NCI-H82 (cell line): ENCODE measurements around the gene SHMT1.
"Not testable (repeated sequence)": the region's sequence is repeated elsewhere in the genome, so short reads cannot be mapped to it uniquely, and the experiment has no call there.

ENCODE experiments used
- DNase-seq: peaks from one replicate; lab custom pipeline; 2025; lab: John Stamatoyannopoulos, UW

Gene SHMT1

DNA sequence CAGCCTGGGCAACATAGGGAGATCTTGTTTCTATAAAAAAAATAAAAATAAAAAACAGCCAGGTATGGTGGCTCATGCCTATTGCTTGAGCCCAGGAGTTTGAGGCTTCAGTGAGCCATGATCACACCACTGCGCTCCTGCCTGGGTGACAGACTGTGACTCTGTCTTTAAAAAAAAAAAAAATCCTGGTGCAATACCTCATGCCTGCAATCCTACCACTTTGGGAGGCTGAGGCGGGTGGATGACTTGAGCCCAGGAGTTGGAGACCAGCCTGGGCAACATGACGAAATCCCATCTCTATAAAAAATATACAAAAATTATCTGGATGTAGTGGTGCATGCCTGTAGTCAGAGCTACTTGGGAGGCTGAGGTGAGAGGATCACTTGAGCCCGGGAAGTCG lies 15.3 kb upstream of the SHMT1 start:
- DNase-seq, result not testable (repeated sequence)

DNA sequence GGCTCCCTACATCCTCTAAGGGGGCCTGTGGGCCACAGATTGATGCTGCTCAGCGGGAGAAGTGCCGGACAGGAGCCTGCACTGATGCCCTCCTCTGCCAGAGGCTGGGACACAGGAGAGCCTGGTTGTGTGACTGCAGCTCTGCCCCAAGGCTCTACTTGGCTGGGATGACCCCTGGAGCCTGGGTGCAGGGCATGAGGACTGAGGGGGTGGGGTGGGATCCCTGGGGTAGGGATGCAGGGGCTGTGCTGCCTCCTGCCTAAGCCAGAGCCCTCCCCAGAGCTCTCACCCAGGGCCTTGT lies 14.8 kb upstream of the SHMT1 start:
- no peak for DNase-seq

DNA sequence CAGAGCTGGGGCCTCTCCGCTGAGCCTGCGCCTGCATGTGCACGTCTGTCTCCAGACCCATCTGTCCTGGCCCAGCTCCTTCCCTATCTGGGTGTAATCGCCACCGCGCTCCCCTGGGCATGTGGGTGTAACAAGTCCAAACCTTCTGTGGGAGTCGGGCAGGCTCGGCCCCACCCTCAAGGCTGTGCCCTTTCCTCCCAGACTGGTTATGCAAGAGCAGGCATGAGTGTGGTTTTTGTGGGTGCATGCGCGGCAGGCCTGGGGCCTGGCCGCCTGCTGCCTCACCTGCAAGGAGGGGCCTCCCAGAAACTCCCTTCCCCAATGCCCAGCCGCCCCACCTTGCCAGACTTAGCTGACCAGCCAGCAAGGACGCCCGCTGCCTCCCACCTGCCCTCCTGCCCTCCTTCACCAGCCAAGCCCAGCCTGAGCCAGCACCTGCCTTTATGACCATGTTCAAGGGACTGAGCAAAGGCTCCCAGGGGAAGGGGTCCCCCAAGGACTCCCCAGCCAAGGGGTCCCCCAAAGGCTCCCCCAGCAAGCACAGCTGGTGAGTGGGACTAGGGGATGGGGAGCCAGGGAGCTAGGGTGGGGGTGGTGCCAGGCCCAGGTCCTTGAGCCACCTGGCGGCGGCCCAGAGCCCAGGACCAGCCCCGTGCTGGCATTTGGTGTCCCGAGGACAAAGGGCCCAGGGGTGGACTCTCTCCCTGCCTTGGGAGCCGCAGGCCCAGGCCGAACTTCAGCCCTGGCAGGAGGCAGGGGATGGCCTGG lies 14.3 kb upstream of the SHMT1 start, which contains the start of gene EVPLL:
EVPLL (plus strand) TSS at position 342 of the 768 bp plus-strand sequence. CDS start 3,160 bp downstream, outside the sequence.
- peak; percentile 94 for DNase-seq

DNA sequence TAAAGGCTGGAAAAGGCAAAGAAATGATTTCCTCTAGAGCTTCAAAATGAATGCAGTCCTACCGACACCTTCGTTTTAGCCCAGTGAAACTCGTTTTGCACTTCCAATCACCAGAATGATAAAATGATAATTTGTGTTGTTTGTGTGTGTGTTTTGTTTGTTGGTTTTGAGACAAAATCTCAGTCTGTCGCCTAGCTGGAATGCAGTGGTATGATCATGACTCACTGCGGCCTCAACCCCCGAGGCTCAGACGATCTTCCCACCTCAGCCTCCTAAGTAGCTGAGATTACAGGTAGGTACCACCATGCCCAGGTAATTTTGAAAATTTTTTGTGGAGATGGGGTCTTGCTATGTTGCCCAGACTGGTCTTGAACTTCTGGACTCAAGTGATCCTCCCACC lies 10.9 kb upstream of the SHMT1 start:
- no peak for DNase-seq

DNA sequence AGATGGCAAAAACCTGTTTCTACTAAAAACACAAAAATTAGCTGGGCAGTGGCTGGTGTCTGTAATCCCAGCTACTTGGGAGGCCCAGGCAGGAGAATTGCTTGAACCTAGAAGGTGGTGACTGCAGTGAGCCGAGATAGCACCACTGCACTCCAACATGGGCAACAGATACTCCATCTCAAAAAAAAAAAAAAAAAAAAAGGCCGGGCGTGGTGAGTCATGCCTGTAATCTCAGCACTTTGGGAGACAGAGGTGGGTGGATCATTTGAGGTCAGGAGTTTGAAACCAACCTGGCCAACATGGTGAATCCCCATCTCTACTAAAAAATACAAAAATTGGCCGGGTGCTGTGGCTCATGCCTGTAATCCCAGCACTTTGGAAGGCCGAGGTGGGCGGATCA lies 9.8 kb upstream of the SHMT1 start:
- DNase-seq, result not testable (repeated sequence)

DNA sequence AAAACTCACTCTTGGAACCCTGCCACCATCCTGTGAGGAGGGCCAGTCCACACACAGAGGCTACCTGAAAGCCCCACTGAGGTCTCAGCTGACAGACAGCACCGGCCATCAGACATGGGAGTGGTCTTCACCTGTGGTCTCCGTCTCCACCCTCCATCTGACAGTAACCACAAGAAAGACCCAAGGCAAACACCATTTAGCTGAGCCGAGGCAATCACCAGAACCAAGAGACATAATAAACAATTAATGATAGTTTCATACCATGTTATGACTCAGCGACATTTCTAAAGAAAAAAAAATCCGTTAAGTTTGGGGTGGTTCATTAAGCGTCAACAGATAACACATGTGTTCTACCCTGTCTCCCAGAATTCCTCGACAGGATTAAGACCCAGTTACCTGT lies 8.1 kb upstream of the SHMT1 start:
- DNase-seq, result no peak

DNA sequence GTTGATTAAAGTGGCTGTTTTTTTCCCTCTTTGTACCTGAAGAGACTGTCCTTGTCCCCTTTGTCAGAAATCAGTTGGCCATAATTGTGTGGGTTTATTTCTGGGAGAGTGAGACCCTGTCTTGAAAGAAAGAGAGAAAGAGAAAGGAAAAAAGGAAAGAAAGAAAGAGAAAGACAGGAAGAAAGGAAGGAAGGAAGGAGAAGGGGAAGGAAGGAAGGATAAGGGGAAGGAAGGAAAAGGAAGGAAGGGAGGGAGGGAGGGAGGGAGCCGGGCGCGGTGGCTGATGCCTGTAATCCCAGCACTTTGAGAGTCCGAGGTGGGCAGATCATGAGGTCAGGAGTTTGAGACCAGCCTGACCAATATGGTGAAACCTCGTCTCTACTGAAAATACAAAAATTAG lies 7.4 kb upstream of the SHMT1 start:
- no peak for DNase-seq

DNA sequence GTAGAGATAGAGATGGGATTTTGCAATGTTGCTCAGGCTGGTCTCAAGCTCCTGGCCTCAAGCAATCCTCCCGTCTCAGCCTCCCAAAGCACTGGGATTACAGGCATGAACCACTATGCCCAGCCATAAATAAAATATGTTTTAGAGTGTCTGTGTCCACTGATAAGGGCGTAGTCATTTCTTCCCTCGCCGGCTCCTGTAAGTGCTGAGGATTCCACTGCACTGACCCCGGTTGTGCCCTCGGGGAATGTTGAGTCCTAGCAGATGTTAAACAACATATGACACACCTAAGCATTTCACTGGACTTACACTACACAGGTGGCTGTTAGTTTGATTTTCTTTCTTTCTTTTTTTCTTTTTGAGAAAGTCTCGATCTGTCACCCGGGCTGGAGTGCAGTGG lies 5.6 kb upstream of the SHMT1 start:
- no peak for DNase-seq

DNA sequence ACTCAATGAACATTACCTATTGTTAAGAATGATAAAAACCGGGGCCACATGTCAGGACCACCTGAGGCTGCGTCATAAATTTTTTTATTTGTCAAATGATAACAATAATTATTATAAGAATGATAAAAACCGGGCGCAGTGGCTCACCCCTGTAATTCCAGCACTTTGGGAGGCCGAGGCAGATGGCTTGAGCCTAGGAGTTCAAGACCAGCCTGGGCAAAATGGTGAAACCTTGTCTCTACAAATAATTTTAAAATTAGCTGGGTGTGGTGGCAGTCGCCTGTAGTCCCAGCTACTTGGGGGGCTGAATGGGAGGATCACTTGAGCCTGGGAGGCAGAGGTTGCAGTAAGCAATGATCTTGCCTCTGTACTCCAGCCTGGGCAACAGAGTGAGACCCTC lies 816 bp upstream of the SHMT1 start:
- no peak for DNase-seq

DNA sequence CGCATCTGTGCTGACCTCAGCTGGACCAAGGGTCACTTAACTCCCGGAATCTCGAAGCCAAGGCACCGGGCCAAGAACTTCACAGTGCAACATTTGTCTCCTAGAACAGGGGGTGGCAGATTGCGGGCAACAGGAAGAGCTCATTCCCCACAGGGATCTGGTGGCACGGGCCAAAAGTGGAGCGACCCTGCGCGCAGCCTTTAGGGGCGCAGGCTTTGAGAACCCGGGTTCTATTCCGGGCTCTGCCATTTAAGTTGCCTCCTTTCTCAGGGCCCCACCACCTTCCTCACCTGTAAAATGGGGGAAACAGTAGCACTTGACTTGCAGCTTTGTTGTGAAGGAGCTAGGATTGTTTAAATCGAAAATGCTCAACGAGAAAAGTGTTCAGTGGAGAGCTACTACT lies 651 bp downstream of the SHMT1 start:
- peak; percentile 48 for DNase-seq

DNA sequence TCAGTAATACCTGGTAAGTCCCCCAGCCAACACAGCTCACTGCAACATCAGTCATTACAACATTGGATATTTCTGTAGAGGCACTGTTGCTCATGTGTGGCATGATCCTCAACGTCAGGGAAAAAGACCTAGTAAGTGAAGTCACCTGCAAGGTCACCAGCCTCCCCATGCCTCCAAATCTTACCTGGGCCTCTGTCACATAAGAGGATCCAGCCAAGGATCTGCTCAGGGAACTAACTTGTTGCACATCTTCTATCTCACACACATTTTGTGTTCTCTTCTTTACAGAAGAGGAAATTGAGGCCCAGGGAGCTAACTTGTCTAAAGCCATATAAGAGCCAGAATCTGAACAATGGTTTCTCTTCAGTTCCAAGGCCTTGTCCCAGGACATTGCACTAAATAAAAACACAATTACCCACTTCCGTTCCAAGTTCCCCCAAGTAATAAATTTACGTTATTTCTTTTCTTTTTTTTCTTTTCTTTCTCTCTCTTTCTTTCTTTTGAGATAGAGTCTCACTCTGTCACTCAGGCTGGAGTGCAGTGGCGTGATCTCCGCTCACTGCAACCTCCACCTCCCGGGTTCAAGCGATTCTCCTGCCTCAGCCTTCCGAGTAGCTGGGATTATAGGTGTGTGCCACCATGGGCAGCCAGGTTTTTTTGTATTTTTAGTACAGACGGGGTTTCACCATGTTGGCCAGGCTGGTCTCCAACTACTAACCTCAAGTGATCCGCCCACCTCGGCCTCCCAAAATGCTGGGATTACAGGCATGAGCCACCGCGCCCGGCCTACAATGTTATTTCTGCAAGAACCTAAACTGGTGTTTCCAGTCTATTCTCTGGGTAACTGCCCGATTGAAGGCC lies 1.3 kb downstream of the SHMT1 start:
- no peak for DNase-seq

DNA sequence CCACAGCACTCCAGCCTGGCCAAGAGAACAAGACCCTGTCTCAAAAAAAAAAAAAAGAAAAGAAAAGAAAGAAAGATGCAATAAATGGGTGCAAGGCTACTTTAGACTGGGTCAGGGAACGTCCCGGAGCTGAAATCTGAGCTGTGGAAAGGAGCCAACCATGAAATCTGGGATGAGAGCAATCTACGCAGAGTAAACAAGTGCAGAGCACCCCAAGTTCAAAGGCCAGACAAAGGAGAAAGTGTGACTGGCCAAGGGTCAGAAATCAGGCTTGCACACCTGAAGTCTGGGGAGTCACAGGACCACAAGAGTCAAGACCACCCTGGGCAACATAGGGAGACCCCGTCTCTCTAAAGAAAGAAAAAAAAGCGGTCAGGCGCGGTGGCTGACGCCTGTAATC lies 2.8 kb downstream of the SHMT1 start:
- no peak for DNase-seq

DNA sequence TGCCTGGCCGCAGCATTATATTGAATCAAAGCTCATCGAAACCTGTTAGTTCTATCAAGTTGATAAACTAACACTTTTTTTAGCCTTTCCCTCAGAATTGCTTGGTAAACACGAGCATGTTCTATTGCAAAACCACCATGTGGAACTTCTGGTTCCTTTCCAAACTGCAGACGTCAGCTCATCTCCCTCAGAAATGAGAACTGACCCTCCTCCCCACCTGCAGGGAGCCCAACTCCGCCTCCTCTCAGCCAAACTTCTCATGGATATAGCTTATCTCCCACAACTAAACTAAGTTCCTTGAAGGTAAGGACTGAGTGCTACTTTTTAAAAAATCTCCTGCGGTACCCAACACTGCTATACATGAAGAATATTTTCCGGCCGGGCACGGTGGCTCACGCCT lies 6.7 kb downstream of the SHMT1 start:
- no peak for DNase-seq

DNA sequence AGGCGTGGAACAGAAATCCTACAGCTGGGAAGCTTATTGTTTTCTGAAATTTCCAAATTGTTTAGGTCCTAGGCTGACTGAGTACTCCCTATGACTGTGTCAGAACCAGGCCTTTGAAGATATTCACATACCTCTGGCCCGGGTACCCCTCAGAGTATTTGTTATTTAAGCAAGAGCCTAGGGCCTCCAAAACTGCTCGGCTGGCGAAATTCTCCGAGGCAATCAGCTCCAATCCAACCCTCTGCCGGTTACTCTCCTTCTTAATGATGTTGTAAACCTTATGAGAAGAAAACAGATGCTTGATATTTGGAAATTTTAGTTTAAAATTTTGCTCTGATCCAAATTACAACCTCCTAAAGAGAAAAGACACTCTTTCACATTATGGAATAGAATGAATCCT lies 9.8 kb downstream of the SHMT1 start:
- DNase-seq, result no peak

DNA sequence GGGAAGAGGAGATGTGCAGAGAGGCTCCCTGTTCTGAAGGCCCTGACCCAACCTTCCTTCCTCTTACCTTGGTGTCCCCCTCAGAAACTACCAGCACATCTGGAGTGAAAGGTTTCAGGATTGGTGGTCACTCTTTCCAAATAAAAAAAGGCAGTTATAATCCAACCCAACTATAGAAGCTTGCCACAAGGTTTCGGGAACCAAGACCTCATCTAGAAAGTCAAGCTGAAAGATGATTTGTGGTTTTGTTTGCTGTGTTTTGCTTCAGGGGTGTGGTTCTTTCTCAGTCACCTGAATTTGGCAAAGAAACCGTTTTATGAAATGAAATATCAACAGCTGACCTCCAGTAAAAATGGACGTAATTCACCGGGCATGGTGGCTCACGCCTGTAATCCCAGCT lies 19.3 kb downstream of the SHMT1 start:
- DNase-seq, result no peak

DNA sequence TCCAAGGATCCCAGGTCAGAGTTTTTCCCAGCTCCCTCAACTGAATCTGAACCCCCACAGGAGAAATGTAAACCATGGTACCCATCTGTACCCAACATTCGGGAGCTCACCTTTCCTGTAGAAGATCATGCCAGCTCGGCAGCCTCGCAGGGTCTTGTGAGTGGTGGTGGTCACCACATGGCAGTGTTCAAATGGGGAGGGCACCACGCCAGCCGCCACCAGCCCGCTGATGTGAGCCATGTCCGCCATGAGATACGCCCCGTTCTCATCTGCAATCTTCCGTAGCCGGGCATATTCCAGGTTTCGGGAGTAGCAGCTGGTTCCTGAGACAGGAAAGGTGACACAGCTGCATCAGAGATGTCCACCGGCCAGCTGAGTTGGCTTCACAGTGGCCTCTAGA lies 23.4 kb downstream of the SHMT1 start:
- DNase-seq, result no peak

DNA sequence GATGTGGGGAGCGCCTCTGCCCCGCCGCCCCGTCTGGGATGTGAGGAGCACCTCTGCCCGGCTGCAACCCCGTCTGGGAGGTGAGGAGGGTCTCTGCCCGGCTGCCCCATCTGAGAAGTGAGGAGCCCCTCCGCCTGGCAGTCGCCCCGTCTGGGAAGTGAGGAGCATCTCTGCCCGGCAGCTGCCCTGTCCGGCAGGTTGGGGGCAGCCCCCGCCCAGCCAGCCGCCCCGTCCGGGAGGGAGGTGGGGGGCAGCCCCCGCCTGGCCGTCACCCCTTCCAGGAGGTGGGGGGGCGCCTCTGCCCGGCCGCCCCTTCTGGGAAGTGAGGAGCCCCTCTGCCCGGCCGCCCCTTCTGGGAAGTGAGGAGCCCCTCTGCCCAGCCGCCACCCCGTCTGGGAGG lies 25.2 kb downstream of the SHMT1 start:
- not testable (repeated sequence) for DNase-seq

DNA sequence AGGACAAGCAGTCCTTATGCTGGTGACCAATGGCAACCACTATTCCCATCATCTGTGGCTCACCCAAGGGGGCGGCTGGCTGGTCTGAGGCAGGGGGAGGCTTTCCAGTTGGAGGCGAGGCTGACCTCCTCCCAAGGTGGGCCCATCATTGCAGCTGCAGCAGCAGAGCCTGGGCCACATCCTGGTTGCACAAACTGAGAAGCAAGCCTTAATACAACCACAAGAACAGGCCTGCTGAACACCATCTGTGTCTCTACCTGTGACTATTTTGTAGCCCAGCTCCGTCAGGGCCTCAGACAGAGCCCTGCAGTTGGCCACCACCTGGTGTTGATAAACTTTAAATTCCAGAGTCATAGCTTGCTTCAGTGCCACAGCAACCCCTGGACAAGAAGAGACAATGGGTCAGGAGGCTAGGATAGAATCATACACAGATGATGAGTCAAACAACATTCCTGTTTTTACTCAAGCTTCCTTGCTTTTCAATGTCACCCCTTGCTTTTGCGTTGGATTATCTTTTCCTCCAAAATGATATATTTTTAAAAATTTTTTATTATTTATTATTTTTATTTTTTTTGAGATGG lies 30.4 kb downstream of the SHMT1 start:
- no peak for DNase-seq

DNA sequence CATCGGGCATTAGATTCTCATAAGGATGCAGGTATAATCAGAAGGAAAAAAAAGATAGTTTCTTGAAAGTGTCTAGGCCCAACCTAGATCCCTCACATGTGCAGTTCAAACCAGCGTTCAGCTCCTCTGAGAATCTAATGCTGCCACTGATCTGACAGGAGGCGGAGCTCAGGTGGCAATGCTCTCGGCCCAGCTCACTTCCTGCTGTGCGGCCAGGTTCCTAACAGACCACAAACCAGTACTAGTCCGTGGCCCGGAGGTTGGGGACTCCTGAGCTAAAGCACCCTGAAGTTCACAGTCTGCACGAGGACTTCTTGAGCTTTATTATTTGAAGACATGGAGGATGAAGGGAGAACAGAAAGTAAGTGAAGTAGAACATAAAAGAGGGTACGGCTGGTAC lies 31.5 kb downstream of the SHMT1 start:
- DNase-seq, result no peak

DNA sequence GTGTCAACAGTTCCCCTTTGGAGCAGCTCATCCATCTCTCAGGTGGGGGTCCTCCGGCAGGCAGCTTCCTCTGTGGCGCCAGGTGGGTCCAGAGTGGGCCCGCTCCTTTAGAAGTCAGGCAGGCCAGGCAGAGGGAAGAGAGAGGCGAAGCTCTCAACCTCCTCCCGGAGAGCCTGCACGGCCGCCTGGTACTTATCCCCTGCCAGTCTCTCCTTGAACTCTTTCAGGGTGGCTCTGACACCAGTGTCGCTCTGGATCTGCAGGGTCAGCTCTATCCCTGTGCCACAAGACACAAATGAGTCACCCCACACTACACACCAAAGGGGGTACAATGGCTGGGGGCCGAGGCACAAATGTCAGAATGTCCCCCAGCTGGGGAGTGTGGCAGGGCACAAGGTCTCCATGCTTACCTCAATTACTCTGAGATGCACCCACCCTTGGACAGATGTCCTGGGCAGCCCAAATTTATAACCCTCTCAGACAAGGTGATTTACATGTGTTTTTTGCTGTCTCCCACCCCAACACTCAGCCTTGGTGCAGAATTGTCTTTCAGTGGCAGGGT lies 34.6 kb downstream of the SHMT1 start:
- no peak for DNase-seq

DNA sequence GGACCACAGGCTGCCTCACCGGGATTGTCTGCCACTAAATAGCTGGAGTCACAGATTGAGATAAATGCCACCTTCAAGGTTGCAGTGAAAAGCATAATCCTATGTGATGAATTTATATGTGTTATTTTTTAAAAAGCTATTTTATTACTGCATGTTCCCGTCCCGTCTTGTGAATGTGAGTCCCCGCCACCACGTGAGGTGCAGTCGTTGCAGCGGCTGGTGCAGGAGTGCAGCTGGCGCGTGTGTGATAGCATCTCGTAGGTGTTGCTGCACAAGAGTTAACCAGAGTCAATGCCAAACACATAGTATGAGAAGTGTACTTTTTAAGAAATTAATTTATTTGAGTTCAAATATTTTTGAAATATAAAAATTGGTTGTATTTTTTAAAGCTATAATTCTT lies 35.8 kb downstream of the SHMT1 start:
- no peak for DNase-seq

DNA sequence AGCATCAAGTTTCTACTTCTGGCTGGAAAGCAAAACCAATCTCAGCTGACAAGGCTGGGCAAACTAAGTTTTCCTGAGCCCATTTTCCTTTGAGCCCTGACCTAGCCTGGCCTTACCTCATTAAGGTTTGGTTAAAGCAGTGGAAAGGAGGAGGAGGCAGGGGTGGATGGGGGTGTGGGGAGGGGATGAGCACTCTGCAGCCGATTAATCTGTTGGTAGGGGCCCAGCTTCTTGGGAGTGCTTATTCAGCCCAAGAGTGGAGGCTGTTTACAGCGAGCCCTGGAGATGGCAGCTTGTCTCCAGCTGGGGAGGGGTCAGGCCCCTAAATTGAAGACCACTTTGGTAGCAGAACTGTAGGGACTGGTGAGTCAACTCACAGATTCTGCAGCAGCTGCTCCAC lies 36.3 kb downstream of the SHMT1 start:
- DNase-seq, result peak; percentile 57

DNA sequence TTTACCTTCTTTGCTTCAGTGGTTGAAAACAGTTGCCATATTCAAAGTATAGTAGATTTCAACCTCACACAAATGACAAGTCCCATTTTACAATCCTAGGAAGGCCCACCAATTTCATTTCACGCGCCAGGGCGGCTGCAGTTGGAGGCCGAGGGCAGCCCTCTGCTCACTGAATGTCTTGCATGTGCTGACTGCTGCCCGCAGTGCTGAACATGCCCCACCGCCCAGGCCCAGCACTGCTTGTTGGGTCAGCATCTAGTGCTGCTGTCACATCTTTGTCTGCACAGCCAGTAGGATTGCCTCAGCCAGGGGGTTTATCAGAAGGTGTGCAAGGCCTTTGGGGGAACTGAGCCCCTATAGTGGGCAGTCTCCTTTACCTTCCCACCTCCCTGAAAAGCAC lies 36.8 kb downstream of the SHMT1 start:
- DNase-seq, result no peak
